Suprapubic skin (tissue), 4 donors: ENCODE measurements around the gene MUC21.
"Not testable (repeated sequence)": the region's sequence is repeated elsewhere in the genome, so short reads cannot be mapped to it uniquely, and the experiment has no call there.

Experiments
- CTCF ChIP-seq, 2 donors: fragments of 200-600 bp in 1 of 2; fragments of 450-650 bp in 1 of 2; sonication (generic) in 1 of 2; IDR thresholded peaks; one replicate each; pipeline ENCODE4 v1.5.1; 2016 to 2019; ENCODE audit warnings: antibody characterized with exemption in 2 of 2, mild to moderate bottlenecking in 1 of 2, moderate library complexity in 1 of 2
- POLR2A ChIP-seq, 2 donors: fragments of 450-650 bp; IDR thresholded peaks; one replicate each; pipeline ENCODE4 v1.6.1; 2017; ENCODE audit warnings: antibody characterized with exemption in 2 of 2, mild to moderate bottlenecking in 2 of 2, moderate library complexity in 2 of 2
- POLR2AphosphoS5 ChIP-seq, 3 donors: sonication (generic); formaldehyde crosslinking; IDR thresholded peaks; one replicate each; pipeline ENCODE4 v1.6.1; 2017; ENCODE audit warnings: antibody characterized with exemption in 3 of 3

DNA sequence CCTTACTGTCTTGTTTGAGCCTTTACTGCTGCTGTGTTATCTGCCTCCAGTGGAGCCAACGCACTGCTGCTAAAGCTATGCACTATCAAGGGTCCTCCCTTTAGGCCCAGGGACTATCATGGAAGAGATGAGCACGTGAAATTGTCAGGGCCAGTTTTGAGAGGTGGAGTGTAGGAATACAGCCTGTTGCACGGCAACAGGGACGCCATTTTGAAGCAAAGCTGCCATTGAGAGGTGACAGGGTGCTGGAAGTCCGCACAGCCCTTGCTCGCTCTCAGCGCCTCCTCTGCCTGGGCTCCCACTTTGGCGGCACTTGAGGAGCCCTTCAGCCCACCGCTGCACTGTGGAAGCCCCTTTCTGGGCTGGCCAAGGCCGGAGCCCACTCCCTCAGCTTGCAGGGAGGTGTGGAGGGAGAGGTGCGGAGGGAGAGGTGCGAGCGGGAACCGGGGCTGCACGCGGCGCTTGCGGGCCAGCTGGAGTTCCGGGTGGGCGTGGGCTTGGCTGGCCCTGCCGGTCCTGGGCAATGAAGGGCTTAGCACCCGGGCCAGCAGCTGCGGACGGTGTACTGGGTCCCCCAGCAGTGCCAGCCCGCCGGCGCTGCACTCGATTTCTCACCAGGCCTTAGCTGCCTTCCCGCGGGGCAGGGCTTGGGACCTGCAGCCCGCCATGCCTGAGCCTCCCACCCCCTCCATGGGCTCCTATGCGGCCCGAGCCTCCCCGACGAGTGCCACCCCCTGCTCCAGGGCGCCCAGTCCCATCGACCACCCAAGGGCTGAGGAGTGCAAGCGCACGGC, 16.7 kb downstream of the MUC21 start:
- TF ChIP-seq CTCF, POLR2AphosphoS5, POLR2A (IDR thresholded peaks at IDR 0.05): not testable (repeated sequence)
